Naive thymus-derived CD8-positive, alpha-beta T cell (primary cell): ENCODE data around the gene ZNF705A. TPM values are rescaled to one million over a fixed set of nuclear protein-coding genes. Genes with fewer than 3 reads are reported as not detected.
A peak's percentile ranks its signal among the peaks of the same experiment; 100 is the strongest.
"Not testable (repeated sequence)": the region's sequence is repeated elsewhere in the genome, so short reads cannot be mapped to it uniquely, and the experiment has no call there.

ENCODE experiments used
- ATAC-seq, 2 donors: fragments of 150-1000 bp; cut with Tn5 transposase in 1 of 2; sonication (Bioruptor Pico), chemical (Tn5 transposase) in 1 of 2; 1 replicate in 1 of 2; 2 replicates in 1 of 2; pipeline ENCODE4 v1.10.0; 2021; ENCODE audit warnings: mild to moderate bottlenecking in 2 of 2, moderate library complexity in 2 of 2
- POLR2A ChIA-PET: fragments of 350-600 bp; sonication (Branson Sonifier 250); formaldehyde crosslinking; loops from one replicate; lab custom pipeline; 2021; ENCODE audit warnings: antibody characterized with exemption; lab: Charles Lee
- DNase-seq, 10 donors: peaks; one replicate each; pipeline versions ENCODE4 v3.0.0 to v3.0.0-alpha.2; 2020 to 2022
- H3K27ac Mint-ChIP-seq, 10 donors: one replicate each; pipeline ENCODE4 v1.8.0; 2020 to 2022; ENCODE audit warnings: mild to moderate bottlenecking in 10 of 10, mixed read lengths in 10 of 10, moderate library complexity in 4 of 10, inconsistent platforms in 1 of 10
- H3K27me3 Mint-ChIP-seq, 5 donors: one replicate each; pipeline ENCODE4 v1.8.0; 2021 to 2022; ENCODE audit warnings: mixed read lengths in 5 of 5
- H3K36me3 Mint-ChIP-seq, 3 donors: one replicate each; pipeline ENCODE4 v1.8.0; 2020 to 2022; ENCODE audit warnings: mixed read lengths in 3 of 3, mild to moderate bottlenecking in 2 of 3, inconsistent platforms in 1 of 3
- H3K4me1 Mint-ChIP-seq, 4 donors: one replicate each; pipeline ENCODE4 v1.8.0; 2021 to 2022; ENCODE audit warnings: mixed read lengths in 4 of 4
- H3K4me3 Mint-ChIP-seq, 10 donors: one replicate each; pipeline ENCODE4 v1.8.0; 2020 to 2022; ENCODE audit warnings: mild to moderate bottlenecking in 10 of 10, mixed read lengths in 10 of 10, moderate library complexity in 6 of 10, inconsistent platforms in 1 of 10
- H3K9me3 Mint-ChIP-seq, 9 donors: one replicate each; pipeline ENCODE4 v1.8.0; 2020 to 2022; ENCODE audit warnings: mixed read lengths in 9 of 9, mild to moderate bottlenecking in 3 of 9, inconsistent platforms in 1 of 9, moderate library complexity in 1 of 9
- polyA plus RNA-seq, 3 donors: library from polyadenylated mRNA; unstranded; fragments of 300-500 nt; fragmentation: Illumina TruSeq; gene quantifications; one replicate each; pipeline ENCODE4 v1.2.3, GENCODE V29; 2021
- total RNA-seq, 8 experiments: library from RNA in 2 of 8; stranded (reverse) in 2 of 8; gene quantifications; one replicate each; pipeline ENCODE4 v1.2.3 and lab custom pipeline; 2021 to 2026

ZNF705A gene
- total and polyA plus RNA-seq, 5 experiments from 2014 or later = not detected

DNA sequence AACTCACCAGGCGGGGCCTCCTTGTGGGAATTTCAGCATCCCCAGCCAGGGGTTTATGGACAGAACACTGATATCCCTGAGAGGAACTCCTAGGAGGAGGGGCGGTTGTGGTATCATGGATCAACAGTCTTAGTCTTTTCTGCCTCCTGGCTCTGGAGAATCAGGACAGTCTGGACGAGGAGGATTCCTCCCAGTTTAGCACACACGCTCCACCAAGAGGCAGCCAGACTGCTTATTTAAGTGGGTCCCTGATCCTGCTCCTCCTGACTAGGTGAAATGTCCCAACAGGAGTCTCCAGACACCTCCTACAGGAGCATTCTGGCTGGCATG, 10.4 kb upstream of the ZNF705A start:
- Mint-ChIP-seq H3K27me3 (peaks cover 3 to 15% (median 7%) of the 10 kb centered on the region in 5 donors), H3K4me3 (no peak overlapping the region), H3K27ac (no peak overlapping the region), H3K9me3 (peaks cover 0 to 11% (median 7%) of the 10 kb centered on the region in 9 donors), H3K4me1 (no peaks in the 10 kb centered on the region), H3K36me3 (peaks cover 8 to 12% (median 11%) of the 10 kb centered on the region in 3 donors)
- no peak for ATAC-seq
- DNase-seq = no peak
- POLR2A ChIA-PET = interaction anchor here (1.1 kb wide), 1 partner anchor 8 kb away, joined by 3 read pairs; no protein-coding TSS in a partner anchor

DNA sequence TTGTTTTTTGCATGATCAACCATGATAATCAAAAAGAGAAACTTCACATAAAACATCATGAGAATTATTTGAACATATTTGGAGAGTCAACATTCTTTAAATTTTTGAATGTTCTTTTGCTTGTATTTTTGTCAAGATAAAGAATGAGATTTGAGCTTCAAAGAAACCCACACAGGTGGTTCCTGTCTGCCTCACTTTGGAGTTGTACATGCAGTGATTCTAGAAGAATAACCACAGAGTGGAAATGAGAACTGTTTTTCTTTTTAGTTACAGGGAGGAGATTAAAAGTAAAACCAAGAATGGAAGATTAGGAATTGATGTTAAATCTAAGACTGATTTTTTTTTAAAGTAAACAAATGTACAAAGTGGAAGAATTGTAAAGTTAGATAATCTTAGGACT, 2.3 kb upstream of the ZNF705A start:
- Mint-ChIP-seq H3K27ac (peak overlapping the region in 4 of 10 donors; percentile 1 to 52 (median 2)), H3K9me3 (no peaks in the 10 kb centered on the region), H3K4me1 (peaks cover 9 to 29% (median 28%) of the 10 kb centered on the region in 4 donors), H3K27me3 (peaks cover 0 to 12% (median 0%) of the 10 kb centered on the region in 5 donors), H3K36me3 (no peaks in the 10 kb centered on the region), H3K4me3 (peak overlapping the region in 7 of 10 donors; percentile 1 to 52 (median 24))
- DNase-seq = peak in 4 of 10 donors; percentile 23 to 66 (median 52)
- peak; percentile 82 to 90 for ATAC-seq
- POLR2A ChIA-PET = interaction anchor here (0.7 kb wide), 1 partner anchor 8 kb away, joined by 3 read pairs; no protein-coding TSS in a partner anchor

DNA sequence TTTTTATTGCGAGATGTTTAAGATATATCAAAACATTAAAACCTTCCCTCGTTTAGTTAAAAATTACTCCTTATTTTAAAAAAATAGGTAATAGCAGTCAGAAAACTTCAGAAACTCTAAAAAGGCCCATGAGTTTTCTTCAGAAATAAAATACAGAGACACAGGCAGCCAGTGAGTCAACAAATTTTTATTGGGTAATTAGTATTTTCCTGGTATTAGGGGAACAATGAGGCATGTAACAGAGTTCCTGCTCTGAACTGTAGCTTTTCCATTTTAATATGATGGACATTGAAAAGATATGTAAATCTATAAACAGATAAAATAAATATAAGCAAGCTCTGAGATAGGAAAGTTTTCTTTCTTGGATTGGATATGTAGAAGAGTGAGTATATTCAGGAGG, 399 bp upstream of the ZNF705A start:
- no peak overlapping the region for H3K27ac Mint-ChIP-seq
- H3K4me1 Mint-ChIP-seq = peaks cover 9 to 29% (median 28%) of the 10 kb centered on the region in 4 donors
- H3K9me3 Mint-ChIP-seq = no peaks in the 10 kb centered on the region
- H3K4me3 Mint-ChIP-seq = no peak overlapping the region
- no peaks in the 10 kb centered on the region for H3K36me3 Mint-ChIP-seq
- no peak for DNase-seq
- ATAC-seq = no peak
- H3K27me3 Mint-ChIP-seq = peaks cover 0 to 16% (median 0%) of the 10 kb centered on the region in 5 donors
- POLR2A ChIA-PET = no interaction called here

DNA sequence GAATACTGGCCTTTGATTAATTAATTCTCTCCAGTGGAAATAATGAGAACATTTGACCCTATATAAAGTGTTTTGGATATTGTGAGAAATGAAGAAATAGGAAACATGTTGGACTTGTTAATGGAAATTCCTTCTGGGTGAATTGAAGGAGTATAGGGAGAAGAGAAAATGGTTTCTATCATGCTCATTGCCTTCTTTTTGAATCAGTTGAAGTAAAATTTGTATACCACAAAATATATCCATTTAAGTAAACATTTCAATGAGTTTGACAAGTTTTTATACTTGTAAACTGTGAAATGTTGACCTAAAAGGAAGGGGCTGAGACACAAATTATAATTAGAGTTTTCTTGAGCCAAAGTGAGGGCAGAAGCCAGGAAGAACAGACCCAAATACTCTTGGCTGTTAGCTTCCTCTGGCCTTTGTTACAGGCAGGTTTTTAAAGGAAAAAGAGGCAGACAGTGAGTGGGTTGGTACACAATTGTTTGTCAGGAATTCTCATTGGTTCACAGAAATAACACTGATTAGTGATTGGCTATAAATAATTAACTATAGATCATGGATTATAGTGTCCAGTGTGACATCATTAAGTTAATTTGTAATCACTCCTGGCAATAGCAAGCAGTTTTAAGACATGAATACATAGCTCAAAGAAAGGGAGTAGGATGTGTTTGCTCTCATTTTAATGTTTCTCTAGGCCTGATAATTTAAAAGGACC, 826 bp downstream of the ZNF705A start:
- no peak for DNase-seq
- Mint-ChIP-seq H3K36me3 (no peaks in the 10 kb centered on the region), H3K27ac (no peak overlapping the region), H3K4me1 (peaks cover 7 to 29% (median 25%) of the 10 kb centered on the region in 4 donors), H3K27me3 (peaks cover 0 to 10% (median 0%) of the 10 kb centered on the region in 5 donors), H3K4me3 (no peak overlapping the region), H3K9me3 (no peaks in the 10 kb centered on the region)
- no peak for ATAC-seq
- POLR2A ChIA-PET = no interaction called here

DNA sequence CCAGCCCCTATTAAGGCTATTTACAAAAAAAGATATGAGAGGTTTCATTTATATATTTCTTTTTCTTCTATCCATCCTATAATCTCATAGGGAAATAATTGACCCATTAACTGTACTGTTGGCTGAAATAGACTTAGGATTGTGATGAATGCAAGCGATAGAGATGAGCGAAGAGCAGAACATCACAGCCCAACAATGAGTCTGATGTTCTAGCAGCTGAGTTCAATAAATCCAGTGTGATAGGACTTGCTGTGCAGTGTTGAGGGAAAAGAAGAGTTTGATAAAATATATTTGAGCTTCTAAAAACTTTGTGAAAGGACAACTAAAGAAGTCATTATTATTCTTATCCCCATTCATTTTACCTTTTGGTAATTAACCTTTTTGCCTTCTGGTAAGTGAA, 16.1 kb downstream of the ZNF705A start:
- H3K4me3 Mint-ChIP-seq, H3K27ac Mint-ChIP-seq, H3K36me3 Mint-ChIP-seq, H3K4me1 Mint-ChIP-seq, DNase-seq, H3K9me3 Mint-ChIP-seq, ATAC-seq, POLR2A ChIA-PET, H3K27me3 Mint-ChIP-seq: not testable (repeated sequence)

DNA sequence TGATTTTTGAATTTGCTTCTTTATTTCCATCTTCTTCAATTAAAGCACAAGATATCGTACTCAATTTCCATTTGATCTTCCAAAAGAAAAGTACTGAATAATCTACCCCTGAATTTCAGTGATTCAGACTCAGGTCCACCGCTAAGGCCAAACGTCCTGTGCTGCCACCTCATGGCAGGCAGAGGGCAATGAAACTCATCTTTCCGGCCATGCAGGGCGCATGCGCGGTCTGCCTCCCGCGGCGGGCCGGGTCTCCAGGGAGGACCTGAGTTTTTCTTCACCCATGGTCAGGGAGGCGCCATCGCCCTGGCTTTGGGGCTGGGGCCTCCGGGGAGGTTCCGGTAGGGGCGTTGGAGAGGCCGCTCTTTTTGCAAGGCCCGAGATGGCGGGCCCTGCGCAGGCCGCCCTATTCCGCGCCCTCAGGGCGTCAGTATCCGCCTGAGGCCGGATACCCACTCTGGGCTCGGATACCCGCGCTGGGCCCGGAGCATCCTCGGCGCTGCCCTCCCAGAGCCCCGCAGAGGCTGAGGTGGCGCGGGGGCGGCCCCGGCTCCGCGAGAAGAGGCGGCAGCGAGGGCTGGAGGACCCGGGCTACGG, 23.3 kb downstream of the ZNF705A start:
- peak overlapping the region; percentile 74 to 97 (median 85) for H3K27ac Mint-ChIP-seq
- POLR2A ChIA-PET, H3K27me3 Mint-ChIP-seq, H3K9me3 Mint-ChIP-seq, H3K36me3 Mint-ChIP-seq: not testable (repeated sequence)
- ATAC-seq = peak; percentile 97 to 100
- H3K4me1 Mint-ChIP-seq = peaks cover 6 to 18% (median 17%) of the 10 kb centered on the region in 4 donors
- DNase-seq = peak; percentile 42 to 91 (median 81)
- peak overlapping the region; percentile 72 to 90 (median 83) for H3K4me3 Mint-ChIP-seq

DNA sequence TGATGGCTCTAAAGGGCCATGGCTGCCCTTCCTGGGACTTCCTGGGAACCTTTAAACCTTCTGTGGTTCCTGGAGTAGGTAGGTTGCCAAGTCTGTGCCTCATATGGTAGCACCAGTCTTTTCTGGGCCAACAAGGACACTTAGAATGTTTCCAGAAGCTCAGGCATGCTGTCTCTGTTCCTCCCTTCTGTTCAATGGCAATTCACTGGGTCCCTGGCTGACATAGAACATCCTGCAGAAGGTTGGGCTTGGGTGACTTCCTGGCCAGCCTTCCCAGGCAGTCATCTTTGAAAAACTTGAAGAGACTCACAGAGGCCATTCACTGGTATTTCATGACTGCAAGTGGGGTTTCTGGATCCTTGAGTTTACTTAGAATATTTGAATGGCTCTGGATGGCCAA, 24.5 kb downstream of the ZNF705A start:
- DNase-seq, H3K36me3 Mint-ChIP-seq, ATAC-seq, H3K9me3 Mint-ChIP-seq, POLR2A ChIA-PET, H3K27me3 Mint-ChIP-seq: not testable (repeated sequence)
- H3K4me1 Mint-ChIP-seq = peaks cover 6 to 18% (median 17%) of the 10 kb centered on the region in 4 donors
- H3K4me3 Mint-ChIP-seq = peak overlapping the region; percentile 31 to 84 (median 78)
- H3K27ac Mint-ChIP-seq = peak overlapping the region in 5 of 10 donors; percentile 69 to 85 (median 78)

DNA sequence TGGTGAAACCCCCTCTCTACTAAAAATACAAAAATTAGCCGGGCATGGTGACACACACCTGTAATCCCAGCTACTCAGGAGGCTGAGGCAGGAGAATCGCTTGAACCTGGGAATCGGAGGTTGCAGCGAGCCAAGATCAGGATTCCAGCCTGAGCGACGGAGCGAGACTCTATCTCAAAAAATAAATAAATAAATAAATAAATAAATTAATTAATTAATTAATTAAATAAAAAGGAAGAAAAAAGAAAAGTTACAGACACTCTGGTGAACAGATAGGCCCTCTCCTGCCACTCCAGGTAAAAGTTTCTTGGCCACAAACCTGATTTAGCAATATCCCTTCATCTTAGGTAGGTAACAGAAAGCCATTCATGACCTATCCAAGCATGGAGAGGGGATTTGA, 26.1 kb downstream of the ZNF705A start:
- POLR2A ChIA-PET = not testable (repeated sequence)
- H3K4me1 Mint-ChIP-seq = peaks cover 6 to 18% (median 17%) of the 10 kb centered on the region in 4 donors

DNA sequence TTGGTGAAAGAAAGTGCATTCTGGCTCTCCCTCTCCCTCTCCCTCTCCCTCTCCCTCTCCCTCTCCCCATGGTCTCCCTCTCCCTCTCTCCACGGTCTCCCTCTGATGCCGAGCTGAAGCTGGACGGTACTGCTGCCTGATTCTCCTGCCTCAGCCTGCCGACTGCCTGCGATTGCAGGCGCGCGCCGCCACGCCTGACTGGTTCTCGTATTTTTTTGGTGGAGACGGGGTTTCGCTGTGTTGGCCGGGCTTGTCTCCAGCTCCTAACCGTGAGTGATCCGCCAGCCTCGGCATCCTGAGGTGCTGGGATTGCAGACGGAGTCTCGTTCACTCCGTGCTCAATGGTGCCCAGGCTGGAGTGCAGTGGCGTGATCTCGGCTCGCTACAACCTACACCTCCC, 26.5 kb downstream of the ZNF705A start:
- H3K4me1 Mint-ChIP-seq = peaks cover 6 to 18% (median 17%) of the 10 kb centered on the region in 4 donors
- H3K27ac Mint-ChIP-seq, POLR2A ChIA-PET: not testable (repeated sequence)

More for the DNA sequence above, 26.1 kb downstream of the ZNF705A start:
- H3K9me3 Mint-ChIP-seq, H3K27ac Mint-ChIP-seq, DNase-seq, H3K36me3 Mint-ChIP-seq, ATAC-seq, H3K27me3 Mint-ChIP-seq, H3K4me3 Mint-ChIP-seq: not testable (repeated sequence)

DNA sequence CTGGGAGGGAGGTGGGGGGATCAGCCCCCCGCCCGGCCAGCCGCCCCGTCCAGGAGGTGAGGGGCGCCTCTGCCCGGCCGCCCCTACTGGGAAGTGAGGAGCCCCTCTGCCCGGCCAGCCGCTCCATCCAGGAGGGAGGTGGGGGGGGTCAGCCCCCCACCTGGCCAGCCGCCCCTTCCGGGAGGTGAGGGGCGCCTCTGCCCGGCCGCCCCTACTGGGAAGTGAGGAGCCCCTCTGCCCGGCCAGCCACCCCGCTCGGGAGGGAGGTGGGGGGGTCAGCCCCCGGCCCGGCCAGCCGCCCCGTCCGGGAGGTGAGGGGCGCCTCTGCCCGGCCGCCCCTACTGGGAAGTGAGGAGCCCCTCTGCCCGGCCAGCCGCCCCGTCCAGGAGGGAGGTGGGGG, 27.4 kb downstream of the ZNF705A start:
- POLR2A ChIA-PET, H3K27ac Mint-ChIP-seq, DNase-seq, H3K9me3 Mint-ChIP-seq, H3K4me3 Mint-ChIP-seq, H3K27me3 Mint-ChIP-seq, ATAC-seq, H3K36me3 Mint-ChIP-seq: not testable (repeated sequence)
- peaks cover 6 to 18% (median 17%) of the 10 kb centered on the region in 4 donors for H3K4me1 Mint-ChIP-seq

More for the DNA sequence above, 26.5 kb downstream of the ZNF705A start:
- not testable (repeated sequence) for H3K36me3 Mint-ChIP-seq, ATAC-seq, DNase-seq, H3K27me3 Mint-ChIP-seq, H3K9me3 Mint-ChIP-seq, H3K4me3 Mint-ChIP-seq

DNA sequence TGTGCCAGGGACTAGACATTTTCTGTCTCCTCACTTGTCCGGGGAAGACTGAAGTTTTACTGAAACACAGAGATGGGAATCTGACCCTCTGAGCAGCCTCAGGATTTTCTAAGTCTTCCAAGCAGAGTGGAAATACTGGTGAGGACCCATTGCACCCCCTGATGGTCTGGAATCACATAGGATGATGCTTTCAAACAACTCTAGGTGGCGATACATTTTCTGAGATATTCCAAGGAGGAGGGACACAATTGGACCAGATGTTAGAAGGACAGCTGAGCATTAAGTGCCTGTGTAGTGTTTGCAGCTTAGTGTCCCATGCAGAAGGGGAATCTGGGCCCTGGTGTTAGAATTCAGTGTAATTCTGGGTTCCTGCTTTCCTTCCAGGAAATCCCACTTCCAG, 31.3 kb downstream of the ZNF705A start:
- H3K9me3 Mint-ChIP-seq, H3K4me3 Mint-ChIP-seq, H3K27me3 Mint-ChIP-seq, H3K4me1 Mint-ChIP-seq, ATAC-seq, POLR2A ChIA-PET, H3K36me3 Mint-ChIP-seq, DNase-seq, H3K27ac Mint-ChIP-seq: not testable (repeated sequence)

DNA sequence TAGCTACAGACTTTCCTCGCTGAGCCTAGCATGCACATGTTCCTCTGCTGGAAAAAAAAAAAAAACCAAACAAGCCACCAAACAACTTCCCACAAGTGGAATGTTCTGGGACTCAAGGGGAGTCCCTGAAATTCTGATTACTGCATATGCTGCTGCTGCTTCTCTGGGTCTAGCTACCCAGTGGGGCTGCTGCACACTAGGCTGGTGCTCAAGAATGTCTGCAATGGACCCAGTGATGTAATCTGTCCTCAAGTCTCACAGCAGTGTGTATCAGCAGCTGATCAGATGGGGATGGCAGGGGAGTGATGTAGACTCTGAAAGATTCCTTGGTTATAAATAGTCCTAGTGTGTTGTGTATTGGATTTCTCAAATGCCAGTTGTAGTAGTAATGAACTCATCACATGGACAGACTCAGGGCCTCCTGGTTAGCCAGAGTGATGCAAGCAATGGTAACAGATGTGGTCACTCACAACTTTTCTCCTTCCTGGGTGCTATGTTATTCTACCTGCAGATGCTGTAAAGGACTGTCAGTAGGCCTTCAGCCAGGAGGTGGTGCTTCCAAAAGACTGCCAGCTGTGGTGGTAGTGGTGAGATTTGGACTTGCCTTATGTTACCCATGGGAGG, 41.0 kb downstream of the ZNF705A start:
- POLR2A ChIA-PET, ATAC-seq: not testable (repeated sequence)
- peaks cover 0 to 34% (median 23%) of the 10 kb centered on the region in 3 donors for H3K36me3 Mint-ChIP-seq

More for the DNA sequence above, 41.0 kb downstream of the ZNF705A start:
- not testable (repeated sequence) for DNase-seq, H3K27me3 Mint-ChIP-seq, H3K9me3 Mint-ChIP-seq, H3K4me3 Mint-ChIP-seq
- peaks cover 0 to 11% (median 4%) of the 10 kb centered on the region in 4 donors for H3K4me1 Mint-ChIP-seq
- peak overlapping the region in 1 of 10 donors; percentile 9 for H3K27ac Mint-ChIP-seq
